SK-N-MC (cell line): ENCODE results near the gene ETV6.

ENCODE experiments used
- EZH2 ChIP-seq: fragments of 200-600 bp; sonication (generic); IDR thresholded peaks from one replicate; pipeline ENCODE4 v1.6.1; 2017; ENCODE audit warnings: antibody characterized with exemption
- FOXP2 ChIP-seq: optimal IDR thresholded peaks from 2 replicates; pipeline ENCODE3; 2011; ENCODE audit warnings: mild to moderate bottlenecking, moderate library complexity; ENCODE audit not compliant: insufficient read depth; ENCODE audit errors: extremely low read length, control extremely low read depth
- POLR2AphosphoS5 ChIP-seq: IDR thresholded peaks from 2 replicates; pipeline ENCODE4 v1.6.1; 2012; ENCODE audit warnings: mild to moderate bottlenecking, low read depth, low read length, borderline replicate concordance

GRCh38 chr12:11794751-11795150 is 145.3 kb downstream of the ETV6 start:
- TF ChIP-seq POLR2AphosphoS5, result no peak
- no peak for TF ChIP-seq EZH2
- TF ChIP-seq FOXP2, result no peak
